BE2C (cell line): Measurements from ENCODE around the gene GGCT.

ENCODE experiments used
- DNase-seq: peaks from one replicate; pipeline ENCODE4 v3.0.0-alpha.2; 2020
- H3K27me3 ChIP-seq: fragments of 250-450 bp; sonication (Bioruptor Pico); 2 replicates; pipeline ENCODE4 v1.5.1; 2020; ENCODE audit warnings: mild to moderate bottlenecking
- H3K36me3 ChIP-seq: fragments of 250-450 bp; sonication (Bioruptor Pico); 2 replicates; pipeline ENCODE4 v1.5.1; 2020; ENCODE audit warnings: mild to moderate bottlenecking
- H3K4me1 ChIP-seq: fragments of 250-450 bp; sonication (Bioruptor Pico); 2 replicates; pipeline ENCODE4 v1.5.1; 2020
- H3K4me3 ChIP-seq: 2 replicates; pipeline ENCODE4 v1.5.1; 2011; ENCODE audit warnings: low read depth, low read length
- H3K9me3 ChIP-seq: fragments of 250-450 bp; sonication (Bioruptor Pico); 2 replicates; pipeline ENCODE4 v1.5.1; 2020
- TF ChIP-seq, protein P1 (sequence below): IDR thresholded peaks from 2 replicates; pipeline ENCODE4 v1.5.1; 2012; ENCODE audit warnings: mild to moderate bottlenecking, low read depth, low read length

The GGCT gene

DNA sequence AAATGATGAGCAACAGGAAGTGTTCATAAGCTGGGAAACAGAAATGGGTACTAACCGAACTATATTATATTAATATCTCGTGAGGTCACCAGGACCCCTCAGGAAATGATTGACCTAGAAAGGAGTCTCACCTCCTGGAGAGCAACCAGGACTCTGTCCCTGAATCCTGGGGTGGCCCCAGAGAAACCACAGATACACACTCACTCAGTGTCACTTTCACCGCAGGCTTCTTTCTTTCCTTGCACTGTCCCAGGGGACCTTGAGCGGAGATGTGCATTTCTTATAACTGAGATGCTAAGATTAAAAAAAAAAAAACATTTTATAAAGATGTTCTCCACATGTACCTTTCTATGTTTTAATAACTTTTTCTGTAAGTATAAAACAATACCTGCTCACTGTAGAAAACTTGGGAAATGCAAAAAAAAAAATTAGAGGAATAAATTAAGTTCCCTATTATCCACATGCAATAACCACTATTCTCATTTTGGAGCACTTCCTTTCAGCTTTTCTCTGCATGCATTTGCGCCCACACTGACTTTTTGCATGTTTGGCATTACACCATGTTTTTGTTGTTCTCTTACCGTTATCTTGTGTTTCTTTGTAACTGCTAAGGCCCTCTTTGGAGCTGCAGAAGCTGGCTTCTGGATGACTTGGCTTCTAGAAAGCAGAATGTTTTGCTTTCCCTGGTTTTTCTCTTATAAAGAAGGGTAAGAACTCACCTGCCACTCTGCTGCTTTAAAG lies 41.1 kb downstream of the GGCT start:
- H3K36me3 ChIP-seq: no peaks in the 10 kb centered on the region
- H3K9me3 ChIP-seq: no peaks in the 10 kb centered on the region
- peaks cover 22% of the 10 kb centered on the region for H3K4me1 ChIP-seq
- no peaks in the 10 kb centered on the region for H3K27me3 ChIP-seq
- H3K4me3 ChIP-seq: no peak overlapping the region
- DNase-seq: no peak
- TF ChIP-seq, protein P1, sequence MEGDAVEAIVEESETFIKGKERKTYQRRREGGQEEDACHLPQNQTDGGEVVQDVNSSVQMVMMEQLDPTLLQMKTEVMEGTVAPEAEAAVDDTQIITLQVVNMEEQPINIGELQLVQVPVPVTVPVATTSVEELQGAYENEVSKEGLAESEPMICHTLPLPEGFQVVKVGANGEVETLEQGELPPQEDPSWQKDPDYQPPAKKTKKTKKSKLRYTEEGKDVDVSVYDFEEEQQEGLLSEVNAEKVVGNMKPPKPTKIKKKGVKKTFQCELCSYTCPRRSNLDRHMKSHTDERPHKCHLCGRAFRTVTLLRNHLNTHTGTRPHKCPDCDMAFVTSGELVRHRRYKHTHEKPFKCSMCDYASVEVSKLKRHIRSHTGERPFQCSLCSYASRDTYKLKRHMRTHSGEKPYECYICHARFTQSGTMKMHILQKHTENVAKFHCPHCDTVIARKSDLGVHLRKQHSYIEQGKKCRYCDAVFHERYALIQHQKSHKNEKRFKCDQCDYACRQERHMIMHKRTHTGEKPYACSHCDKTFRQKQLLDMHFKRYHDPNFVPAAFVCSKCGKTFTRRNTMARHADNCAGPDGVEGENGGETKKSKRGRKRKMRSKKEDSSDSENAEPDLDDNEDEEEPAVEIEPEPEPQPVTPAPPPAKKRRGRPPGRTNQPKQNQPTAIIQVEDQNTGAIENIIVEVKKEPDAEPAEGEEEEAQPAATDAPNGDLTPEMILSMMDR: no peak

DNA sequence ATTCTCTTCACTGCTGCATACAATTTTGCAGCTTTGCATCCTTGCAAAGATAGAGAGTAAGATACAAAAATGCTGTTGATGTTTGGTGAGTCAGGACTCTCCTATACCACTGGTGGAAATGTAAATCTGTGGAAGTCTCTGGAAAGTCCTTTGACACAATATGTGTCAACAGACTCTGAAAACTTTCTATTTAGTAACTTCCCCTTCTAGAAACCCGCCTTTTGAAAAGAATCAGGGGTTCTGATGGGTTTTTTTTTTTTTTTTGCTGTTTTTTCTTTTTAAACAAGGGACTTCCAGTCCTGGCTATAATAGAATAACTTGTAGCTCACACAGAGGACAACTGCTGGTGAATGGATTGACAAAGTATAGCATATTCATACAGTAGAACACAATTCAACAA lies 42.5 kb downstream of the GGCT start:
- H3K4me1 ChIP-seq: peaks cover 22% of the 10 kb centered on the region
- no peaks in the 10 kb centered on the region for H3K36me3 ChIP-seq
- H3K9me3 ChIP-seq: no peaks in the 10 kb centered on the region
- H3K4me3 ChIP-seq: no peak overlapping the region
- H3K27me3 ChIP-seq: no peaks in the 10 kb centered on the region
- DNase-seq: no peak
- TF ChIP-seq, protein P1: no peak

DNA sequence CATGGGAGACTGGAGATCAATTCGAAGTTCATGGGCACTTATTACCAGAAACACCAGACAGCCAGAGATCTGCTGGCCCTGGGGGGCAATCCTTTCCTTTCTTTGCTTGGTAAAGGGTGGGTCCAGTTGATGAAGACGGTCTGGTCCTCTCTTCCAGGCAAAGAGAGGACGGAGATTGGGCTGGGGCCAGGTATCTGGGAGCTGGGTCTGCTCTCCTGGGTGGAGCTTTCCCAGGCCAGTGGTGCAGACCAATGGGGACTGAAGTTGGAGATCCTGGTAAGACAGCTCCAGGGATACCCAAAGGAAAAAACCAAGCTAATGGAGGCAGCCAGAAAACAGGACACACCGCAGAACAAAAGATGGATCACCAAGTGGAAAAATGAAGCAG lies 44.4 kb downstream of the GGCT start:
- TF ChIP-seq, protein P1: no peak
- H3K36me3 ChIP-seq: peaks cover 5% of the 10 kb centered on the region; the same call in 1 of the 2 replicates
- DNase-seq: peak; percentile 56
- H3K4me3 ChIP-seq: peak overlapping the region; percentile 38
- H3K4me1 ChIP-seq: peaks cover 17% of the 10 kb centered on the region
- H3K27me3 ChIP-seq: no peaks in the 10 kb centered on the region
- H3K9me3 ChIP-seq: no peaks in the 10 kb centered on the region

DNA sequence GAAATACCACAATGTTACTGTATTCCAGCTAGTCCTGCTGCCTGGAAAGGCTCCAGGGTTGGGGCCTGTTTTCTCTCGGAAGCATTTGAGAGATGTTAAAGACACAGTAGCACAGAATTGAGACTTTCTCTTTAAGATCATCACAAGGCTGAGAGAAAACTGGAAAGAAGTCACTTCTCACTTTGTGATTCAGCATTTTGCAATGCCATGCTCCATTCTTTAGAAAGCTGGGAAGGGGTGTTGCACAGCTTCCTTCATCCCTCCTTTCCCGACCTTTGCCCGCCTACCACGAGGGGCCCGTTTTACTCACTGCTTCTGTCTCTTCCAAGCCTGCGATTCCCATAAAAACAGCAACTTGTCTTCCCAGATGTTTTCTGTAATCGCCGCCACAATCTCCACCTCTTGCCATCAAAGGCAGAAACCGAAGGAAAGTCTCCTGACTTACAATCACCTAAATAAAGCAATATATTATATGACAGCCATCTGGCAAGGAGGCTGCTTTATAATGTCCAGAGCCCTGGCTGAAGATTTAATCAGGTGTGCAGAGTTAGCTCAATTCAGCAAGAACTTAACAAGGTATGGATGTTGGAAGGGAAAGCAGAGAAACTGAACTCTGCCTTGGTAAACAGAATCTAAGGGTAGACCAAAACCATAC lies 44.9 kb downstream of the GGCT start:
- H3K9me3 ChIP-seq: no peaks in the 10 kb centered on the region
- TF ChIP-seq, protein P1: no peak
- peaks cover 17% of the 10 kb centered on the region for H3K4me1 ChIP-seq
- no peaks in the 10 kb centered on the region for H3K27me3 ChIP-seq
- peaks cover 5% of the 10 kb centered on the region; the same call in 1 of the 2 replicates for H3K36me3 ChIP-seq
- peak; percentile 37 for DNase-seq
- H3K4me3 ChIP-seq: peak overlapping the region; percentile 38

DNA sequence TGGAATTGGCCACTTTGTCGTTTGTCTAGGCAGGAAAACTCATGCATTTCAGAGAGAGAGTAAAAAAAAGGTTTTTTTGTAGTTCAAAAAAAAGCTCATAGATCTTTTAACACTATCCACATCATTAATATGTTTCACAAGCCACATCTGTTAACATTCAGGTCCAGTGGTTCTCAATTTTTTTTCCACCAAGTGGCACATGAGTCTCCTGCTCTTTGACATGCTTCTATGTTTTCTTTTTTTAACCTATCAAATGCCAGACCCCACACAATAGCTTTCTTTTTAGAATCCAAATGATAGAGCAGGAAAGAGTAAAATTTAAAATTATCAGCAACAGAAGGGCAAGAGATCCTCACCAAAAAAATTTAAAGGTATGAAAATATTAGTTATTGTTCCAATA lies 46.3 kb downstream of the GGCT start:
- Histone ChIP-seq H3K27me3 (no peaks in the 10 kb centered on the region), H3K4me1 (peaks cover 8% of the 10 kb centered on the region), H3K36me3 (peaks cover 5% of the 10 kb centered on the region; the same call in 1 of the 2 replicates), H3K9me3 (no peaks in the 10 kb centered on the region), H3K4me3 (no peak overlapping the region)
- no peak for DNase-seq
- TF ChIP-seq, protein P1: no peak

DNA sequence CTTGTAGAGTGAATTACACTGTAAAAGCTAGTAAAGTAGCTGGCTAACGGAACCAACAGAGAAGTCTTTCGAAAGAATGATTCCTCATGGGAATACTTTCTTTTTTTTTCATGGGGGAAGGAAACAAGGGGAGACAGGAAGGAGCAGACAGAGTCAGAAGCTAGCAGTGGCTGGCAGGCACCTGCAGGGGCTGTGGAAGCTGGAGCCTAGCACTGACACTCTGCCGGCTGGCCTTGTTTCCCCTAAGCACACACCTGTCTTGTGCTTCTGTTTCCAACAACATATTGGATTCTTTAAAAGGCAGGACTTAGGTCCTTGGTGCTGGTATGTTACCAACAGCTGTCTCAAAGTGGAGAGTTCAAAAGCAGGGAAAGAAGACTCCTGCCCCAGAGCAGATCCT lies 50.7 kb downstream of the GGCT start:
- Histone ChIP-seq H3K36me3 (peaks cover 5% of the 10 kb centered on the region), H3K4me3 (no peak overlapping the region), H3K9me3 (no peaks in the 10 kb centered on the region), H3K27me3 (no peaks in the 10 kb centered on the region), H3K4me1 (no peaks in the 10 kb centered on the region)
- no peak for DNase-seq
- TF ChIP-seq, protein P1: no peak
